ENCODE measurements around the gene GASK1A. TPM values are rescaled to one million over a fixed set of nuclear protein-coding genes. Genes with fewer than 3 reads are reported as not detected.

The GASK1A gene
- total RNA-seq, 4 donors from 2014 or later: 2.6 to 9.5 (median 8.8) TPM

GRCh38 chr3:43035801-43036365, 56.8 kb downstream of the GASK1A start:
- WGBS, 2 donors: 76 to 81% methylated on average over 5 of the region's 5 CpGs
- H3K4me3 ChIP-seq (replicated peaks in 1 of 3): no peak overlapping the region
- no peak for DNase-seq
- H3K27me3 ChIP-seq: no peaks in the 10 kb centered on the region
- TF ChIP-seq CTCF (IDR thresholded peaks at IDR 0.05): no peak
- TF ChIP-seq POLR2A (IDR thresholded peaks at IDR 0.05): no peak
- H3K4me1 ChIP-seq: no peaks in the 10 kb centered on the region
- no peaks in the 10 kb centered on the region for H3K36me3 ChIP-seq
- intact Hi-C loops (cut with DNase I): no loop called here
- H3K9me3 ChIP-seq: no peaks in the 10 kb centered on the region
- H3K27ac ChIP-seq: no peak overlapping the region

DNA sequence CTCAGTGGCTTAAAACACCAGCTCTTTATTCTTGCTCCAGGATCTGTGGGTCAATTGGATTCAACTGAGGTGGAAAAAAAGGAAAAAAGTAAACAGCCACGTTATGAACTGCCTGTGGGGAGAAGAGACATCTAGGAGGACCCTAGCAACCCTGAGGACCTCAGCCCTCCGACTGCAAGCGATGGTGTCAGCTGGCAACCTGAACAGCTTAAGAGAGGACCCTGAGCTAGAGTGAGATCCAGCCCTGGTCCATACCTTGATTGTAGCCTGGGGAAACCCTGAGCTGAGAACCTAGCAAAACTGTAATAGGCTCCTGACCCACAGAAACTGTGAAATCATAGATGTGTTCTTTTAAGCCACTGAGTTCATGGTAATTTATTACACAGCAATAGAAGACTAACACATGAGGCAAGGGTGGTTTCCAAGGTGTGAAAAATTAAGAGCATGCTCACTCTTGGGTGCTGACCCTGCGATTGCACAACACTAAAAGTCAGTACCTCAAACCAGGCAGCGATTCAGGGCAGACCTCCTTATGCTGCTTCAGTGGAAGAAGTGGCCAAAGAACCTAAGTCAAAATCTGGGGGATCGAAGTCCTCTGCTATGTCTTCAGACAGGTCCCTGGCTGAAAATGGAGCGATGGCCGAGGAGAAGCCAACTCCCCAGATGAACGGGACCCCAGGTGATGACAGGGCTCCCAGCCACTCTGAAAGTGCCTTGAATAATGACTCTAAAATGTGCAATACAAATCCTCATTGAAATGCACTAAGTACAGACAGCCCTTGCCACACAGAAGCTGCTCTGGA, 57.7 kb downstream of the GASK1A start:
- intact Hi-C loops (cut with DNase I): no loop called here
- no peak for DNase-seq
- H3K27me3 ChIP-seq: no peaks in the 10 kb centered on the region
- H3K27ac ChIP-seq: no peak overlapping the region
- H3K4me3 ChIP-seq (replicated peaks in 1 of 3): no peak overlapping the region
- TF ChIP-seq CTCF (IDR thresholded peaks at IDR 0.05) (no peak), POLR2A (IDR thresholded peaks at IDR 0.05) (no peak)
- H3K36me3 ChIP-seq: no peaks in the 10 kb centered on the region
- no peaks in the 10 kb centered on the region for H3K4me1 ChIP-seq
- WGBS, 2 donors: 83 to 89% methylated on average over 9 of the region's 9 CpGs
- H3K9me3 ChIP-seq: no peaks in the 10 kb centered on the region

DNA sequence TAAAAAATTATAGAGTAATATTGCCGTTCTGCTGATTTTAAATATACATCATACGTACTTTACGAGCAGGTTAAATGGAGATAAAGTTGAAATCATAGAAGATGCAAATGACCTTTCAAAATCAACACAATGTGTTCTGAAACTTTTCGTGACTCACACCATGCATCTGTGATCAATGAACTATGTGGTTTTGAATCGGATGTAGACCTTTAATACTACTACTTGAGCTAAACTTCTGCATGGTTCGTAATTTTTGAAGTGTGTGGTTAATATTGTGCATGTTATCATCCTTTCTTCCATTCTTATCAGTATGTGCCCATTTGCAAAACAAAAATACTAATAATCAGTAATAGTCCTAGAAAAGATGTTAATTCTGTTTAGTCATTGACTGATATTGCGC, 58.9 kb downstream of the GASK1A start:
- 84 to 85% methylated on average over 7 of the region's 7 CpGs for WGBS, 2 donors
- intact Hi-C loops (cut with DNase I): no loop called here
- Histone ChIP-seq H3K4me3 (replicated peaks in 1 of 3) (no peak overlapping the region), H3K36me3 (no peaks in the 10 kb centered on the region), H3K27ac (no peak overlapping the region), H3K9me3 (no peaks in the 10 kb centered on the region), H3K27me3 (no peaks in the 10 kb centered on the region), H3K4me1 (no peaks in the 10 kb centered on the region)
- no peak for TF ChIP-seq POLR2A (IDR thresholded peaks at IDR 0.05)
- TF ChIP-seq CTCF (IDR thresholded peaks at IDR 0.05): no peak
- DNase-seq: no peak

GRCh38 chr3:43041517-43041916, 62.4 kb downstream of the GASK1A start:
- Histone ChIP-seq H3K36me3 (no peaks in the 10 kb centered on the region), H3K9me3 (no peaks in the 10 kb centered on the region), H3K4me3 (replicated peaks in 1 of 3) (no peak overlapping the region), H3K27ac (no peak overlapping the region), H3K27me3 (no peaks in the 10 kb centered on the region), H3K4me1 (no peaks in the 10 kb centered on the region)
- intact Hi-C loops (cut with DNase I): no loop called here
- 91 to 94% methylated on average over 2 of the region's 2 CpGs for WGBS, 2 donors
- DNase-seq: no peak
- TF ChIP-seq CTCF (IDR thresholded peaks at IDR 0.05) (no peak), POLR2A (IDR thresholded peaks at IDR 0.05) (no peak)

GRCh38 chr3:43043071-43043766, 64.1 kb downstream of the GASK1A start:
- Histone ChIP-seq H3K9me3 (no peaks in the 10 kb centered on the region), H3K36me3 (no peaks in the 10 kb centered on the region), H3K4me3 (replicated peaks in 1 of 3) (no peak overlapping the region), H3K27ac (no peak overlapping the region), H3K27me3 (no peaks in the 10 kb centered on the region), H3K4me1 (no peaks in the 10 kb centered on the region)
- WGBS, 2 donors: 66 to 80% methylated on average over 1 to 3 of the region's 3 CpGs
- intact Hi-C loops (cut with DNase I): no loop called here
- TF ChIP-seq CTCF (IDR thresholded peaks at IDR 0.05) (no peak), POLR2A (IDR thresholded peaks at IDR 0.05) (no peak)
- no peak for DNase-seq
